ENCODE results near the gene FUT8.
A peak's percentile ranks its signal among the peaks of the same experiment; 100 is the strongest.

Gene FUT8

GRCh38 chr14:65412032-65412846 is at the start of gene FUT8:
FUT8 (plus strand) TSS chr14:65412730; CDS start chr14:65561564, 148,834 bp downstream.
- DNase-seq, result peak; percentile 96

GRCh38 chr14:65366802-65367565 is 45.5 kb upstream of the FUT8 start:
- DNase-seq, result no peak

GRCh38 chr14:65369560-65369959 is 43.0 kb upstream of the FUT8 start:
- no peak for DNase-seq

DNA sequence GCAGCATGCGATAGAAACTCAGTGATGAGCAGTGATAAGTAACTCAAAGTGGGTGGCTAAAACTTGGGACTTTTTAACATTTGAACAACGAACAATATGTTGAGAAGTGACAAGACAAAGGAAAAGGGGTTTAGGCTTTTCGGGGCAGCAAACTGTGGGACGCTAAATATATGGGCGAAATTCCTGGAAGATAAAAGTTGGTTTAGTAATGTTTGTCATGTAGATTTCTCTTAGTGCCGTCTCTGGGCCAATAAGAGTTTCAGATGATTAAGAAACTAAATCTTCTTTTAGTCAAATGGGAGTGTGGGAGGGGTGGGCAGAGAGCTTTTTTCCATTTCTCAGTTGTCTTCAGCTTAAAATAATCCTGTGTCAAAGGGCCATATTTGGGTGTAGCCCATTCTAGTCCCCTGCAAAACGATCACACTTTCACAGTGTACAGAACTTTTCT is 41.7 kb upstream of the FUT8 start:
- no peak for DNase-seq

GRCh38 chr14:65371784-65372183 is 40.7 kb upstream of the FUT8 start:
- DNase-seq, result no peak

DNA sequence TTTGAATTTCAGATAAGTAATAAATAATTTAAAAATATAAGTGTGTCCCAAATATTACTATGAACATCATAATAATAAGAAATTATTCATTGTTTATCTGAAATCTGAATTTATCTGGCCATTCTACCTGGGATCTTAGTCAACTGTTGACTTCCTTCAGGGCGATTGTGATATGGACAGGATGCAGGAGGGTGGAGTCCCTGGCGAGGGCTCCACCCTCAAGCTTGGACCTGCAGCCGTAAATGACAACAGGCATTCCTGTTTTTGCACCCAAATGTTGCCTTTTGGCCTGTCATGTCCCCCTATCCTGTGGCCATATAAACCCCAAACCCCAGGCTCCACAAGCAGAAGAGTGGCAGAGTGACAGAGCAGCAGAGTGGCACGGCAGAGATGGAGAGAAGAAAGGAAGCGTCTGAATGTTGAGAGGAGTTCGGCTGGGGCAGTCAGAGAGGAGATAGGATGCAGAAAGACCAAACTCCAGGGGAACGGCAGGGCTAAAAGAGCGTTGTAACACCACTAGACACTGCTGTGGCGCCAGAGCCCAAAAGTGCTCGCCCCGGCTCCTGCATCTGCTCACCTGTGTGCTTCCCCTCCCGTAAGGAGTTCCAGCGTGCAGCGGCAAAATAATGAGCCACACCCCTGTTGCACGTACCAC is 39.4 kb upstream of the FUT8 start:
- no peak for DNase-seq

- DNase-seq, result no peak
Measured at GRCh38 chr14:65373671-65374039, 38.9 kb upstream of the FUT8 start.

DNA sequence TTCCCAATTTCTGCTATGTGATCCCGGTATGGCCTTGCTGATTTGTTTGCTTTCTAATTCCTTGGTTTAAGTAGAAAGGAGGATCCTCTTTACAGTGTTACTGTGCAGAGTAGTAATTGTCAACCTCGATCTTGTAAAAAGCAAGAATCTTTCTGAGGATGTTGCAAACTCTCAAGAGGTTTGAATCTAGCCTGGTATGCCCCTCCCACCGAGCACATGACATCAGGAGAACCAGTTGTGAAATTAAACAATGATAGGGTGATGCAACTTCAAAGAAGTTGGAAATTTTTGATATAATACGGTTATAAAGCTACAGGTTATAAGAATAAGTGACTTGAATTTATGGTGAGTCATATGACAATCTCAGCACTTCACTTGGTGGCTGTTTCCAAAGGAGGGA is 35.0 kb upstream of the FUT8 start:
- DNase-seq, result no peak

DNA sequence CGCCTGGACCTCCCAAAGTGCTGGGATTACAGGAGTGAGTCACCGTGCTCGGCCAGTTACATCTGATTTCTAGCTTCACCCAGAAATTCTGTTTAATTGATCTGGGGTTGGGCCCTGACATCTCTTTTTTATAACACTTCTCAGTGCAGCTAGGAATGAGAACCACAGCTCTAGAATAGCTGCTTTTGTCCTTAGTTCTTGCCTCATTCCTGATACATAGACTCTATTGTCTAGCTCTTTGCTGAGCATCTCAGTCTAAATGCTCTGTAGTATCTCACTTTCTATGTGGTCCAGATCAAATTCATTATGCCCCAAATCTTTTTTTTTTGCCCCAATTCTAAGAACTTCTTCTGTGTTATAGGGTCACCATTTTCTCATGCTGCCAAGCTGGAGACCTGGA is 29.9 kb upstream of the FUT8 start:
- DNase-seq, result no peak

GRCh38 chr14:65387171-65387570 is 25.4 kb upstream of the FUT8 start:
- DNase-seq, result no peak

DNA sequence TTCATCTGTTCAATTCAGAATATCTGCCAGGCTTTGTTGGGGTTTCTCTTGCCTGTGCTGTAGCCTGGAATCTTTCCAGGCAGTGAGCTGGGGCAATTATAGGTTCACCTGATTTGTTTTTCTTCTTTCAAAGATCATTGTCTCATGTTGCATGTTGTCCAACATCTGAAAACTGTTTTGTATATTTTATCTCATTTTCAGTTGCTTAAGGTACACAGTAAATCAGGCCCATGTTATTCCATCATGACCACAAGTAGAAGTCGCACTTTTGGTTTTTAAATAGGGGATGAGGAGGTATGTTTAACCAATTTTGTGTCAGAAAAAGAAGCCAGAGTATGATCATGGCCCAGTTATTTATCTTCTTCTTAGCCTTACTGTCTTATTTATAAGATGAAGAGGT is 24.9 kb upstream of the FUT8 start:
- DNase-seq, result no peak

- DNase-seq, result no peak
Measured at GRCh38 chr14:65392296-65392695, 20.2 kb upstream of the FUT8 start.

GRCh38 chr14:65396082-65396910 is 16.2 kb upstream of the FUT8 start:
- no peak for DNase-seq

DNA sequence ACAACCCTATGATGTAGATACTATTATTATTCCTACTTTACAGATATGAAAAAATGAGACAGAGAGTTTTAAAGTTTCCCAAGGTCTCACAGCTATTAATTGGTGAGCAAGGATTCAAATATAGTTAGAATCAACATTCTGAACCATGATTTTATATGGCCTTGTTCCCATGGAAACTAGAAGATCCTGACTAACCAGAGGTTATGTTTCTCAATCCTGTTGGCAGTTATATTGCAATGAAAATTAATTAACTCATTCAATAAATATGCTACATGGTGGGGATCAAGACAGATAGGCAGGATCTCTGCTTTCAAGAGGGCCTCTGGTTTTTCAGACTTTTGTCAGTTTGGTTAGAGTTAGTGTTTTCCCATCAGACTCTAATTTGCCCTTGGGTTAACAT is 9.3 kb upstream of the FUT8 start:
- DNase-seq, result no peak

GRCh38 chr14:65408113-65408512 is 4.4 kb upstream of the FUT8 start:
- no peak for DNase-seq

- DNase-seq, result no peak
Measured at GRCh38 chr14:65410640-65411039, 1.9 kb upstream of the FUT8 start.

GRCh38 chr14:65411656-65412031 is 886 bp upstream of the FUT8 start:
- DNase-seq, result peak; percentile 80

DNA sequence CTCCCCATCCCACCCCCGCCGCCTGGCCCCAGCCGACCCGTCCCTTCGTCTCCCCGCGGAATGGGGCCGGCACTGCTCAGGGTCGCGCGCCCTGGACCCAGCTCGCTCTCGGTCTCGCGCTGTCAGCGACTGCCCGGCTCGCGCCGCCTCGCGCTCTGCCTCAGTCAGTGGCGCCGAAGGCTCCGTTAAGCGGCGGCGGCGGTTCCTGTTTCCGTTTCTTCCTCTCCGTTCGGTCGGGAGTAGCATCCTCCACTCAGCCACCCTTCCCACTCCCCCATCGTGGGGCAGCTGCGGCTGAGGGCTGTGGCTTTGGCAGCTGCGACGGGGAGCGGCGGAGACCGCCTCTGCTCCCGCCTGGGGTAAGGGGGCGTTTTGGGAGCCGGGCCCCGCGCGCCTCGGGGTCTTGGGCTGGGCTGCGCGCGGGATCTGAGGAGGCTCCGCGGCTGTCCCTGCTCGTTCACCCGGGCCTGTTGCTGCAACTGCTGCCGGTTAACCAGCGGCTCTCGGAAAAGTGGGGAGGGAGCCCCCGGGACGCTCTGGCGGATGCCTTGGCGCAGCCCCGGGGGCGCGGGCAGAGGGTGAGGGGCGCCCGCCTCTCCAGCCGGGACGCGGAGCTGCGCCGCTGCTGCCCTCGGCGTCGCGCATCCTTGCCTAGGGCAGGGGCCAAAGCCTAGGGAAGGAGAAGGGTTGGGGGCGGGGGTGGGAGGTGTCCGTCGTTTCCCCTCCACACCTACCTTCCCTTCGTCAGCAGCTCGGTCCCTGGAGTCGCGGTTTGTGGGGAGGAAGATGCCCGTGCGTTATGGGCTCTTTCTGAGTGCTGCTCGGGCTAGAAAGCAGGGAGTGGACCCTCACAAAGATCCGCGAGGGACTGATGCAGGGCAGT is 567 bp downstream of the FUT8 start:
- peak; percentile 76 for DNase-seq

GRCh38 chr14:65413739-65414045 is 1.2 kb downstream of the FUT8 start:
- no peak for DNase-seq

- DNase-seq, result no peak
Measured at GRCh38 chr14:65414961-65415589, 2.5 kb downstream of the FUT8 start.

DNA sequence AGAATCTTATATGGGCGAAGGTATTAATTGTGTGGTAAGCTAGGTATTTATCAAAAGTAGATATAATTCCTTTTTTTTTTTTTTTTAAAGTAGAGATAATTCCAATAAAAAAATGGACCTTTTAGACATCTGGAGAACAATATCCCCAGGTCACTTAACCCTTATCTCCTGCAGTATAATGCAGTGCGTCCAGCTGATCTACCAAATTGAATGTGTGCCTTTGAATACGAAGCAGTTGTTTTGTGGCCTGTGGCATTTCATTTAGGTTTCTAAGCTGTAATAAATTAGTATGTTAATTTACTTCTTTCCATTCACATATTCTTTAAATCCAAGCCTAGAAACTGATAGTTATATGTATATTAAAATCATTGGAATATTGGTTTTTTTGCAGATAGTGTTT is 3.1 kb downstream of the FUT8 start:
- no peak for DNase-seq

All from NK-92 treated with Interleukin-12 subunit alpha and Interleukin-12 subunit beta, amount 100 ng/mL, for 24 hours (cell line).